ENCODE data around the gene MED12. TPM values are rescaled to one million over a fixed set of nuclear protein-coding genes. Genes with fewer than 3 reads are reported as not detected.
A peak's percentile ranks its signal among the peaks of the same experiment; 100 is the strongest.

The MED12 gene
- total and polyA plus RNA-seq, 2 donors (not counting 1 experiment from before 2014, with no cell fraction given) = 34.1 to 123 TPM

GRCh38 chrX:71102292-71102691, 16.1 kb upstream of the MED12 start:
- peak overlapping the region; percentile 90 for H3K27ac Mint-ChIP-seq
- no peak overlapping the region for H3K4me3 Mint-ChIP-seq
- CTCF ChIA-PET = interaction anchor here (1.0 to 5.2 kb wide), 4 partner anchors 9 to 75 kb away, joined by 3 to 78 read pairs (median 28); partner anchors contain the start of genes IL2RG and MED12
- no peaks in the 10 kb centered on the region for H4K20me1 ChIP-seq (ENCODE audit: control insufficient read depth, insufficient read depth, low read length, poor library complexity, severe bottlenecking)
- DNase-seq = no peak
- POLR2A ChIA-PET = interaction anchor here (0.5 to 3.8 kb wide), 4 partner anchors 10 to 169 kb away, joined by 4 to 29 read pairs (median 10); partner anchors contain the start of genes IL2RG and MED12
- no peak for ATAC-seq (ENCODE audit: low read depth)
- no peaks in the 10 kb centered on the region for H3K9me3 Mint-ChIP-seq (ENCODE audit: insufficient read depth)
- no peaks in the 10 kb centered on the region for H3K27me3 ChIP-seq (replicated peaks in 1 of 4; ENCODE audit: control extremely low read depth in 1 of 4, control insufficient read depth in 3 of 4, insufficient read depth in 4 of 4, low read length in 3 of 4)
- TF ChIP-seq CTCF (IDR thresholded peaks at IDR 0.05) (no peak), EZH2 (IDR thresholded peaks at IDR 0.05; ENCODE audit: borderline replicate concordance, insufficient read depth, low read depth, low read length, poor library complexity, severe bottlenecking) (no peak)
- H3K27me3 Mint-ChIP-seq = no peaks in the 10 kb centered on the region
- H3K79me2 ChIP-seq (ENCODE audit: control insufficient read depth, insufficient read depth, low read length) = peaks cover 4% of the 10 kb centered on the region
- peak overlapping the region in 1 of 2 donors; percentile 46 for H3K27ac ChIP-seq (ENCODE audit: low read length in 2 of 2)
- H3K4me1 ChIP-seq (ENCODE audit: control insufficient read depth in 2 of 2, insufficient read depth in 2 of 2, low read length in 2 of 2) = peaks cover 44 to 55% of the 10 kb centered on the region in 2 donors
- peaks cover 0 to 3% of the 10 kb centered on the region in 2 experiments for H3K36me3 ChIP-seq (replicated peaks in 1 of 2; ENCODE audit: control extremely low read depth in 1 of 2, control insufficient read depth in 1 of 2, extremely low read depth in 1 of 2, insufficient read depth in 2 of 2, low read length in 1 of 2)
- H2AFZ ChIP-seq (ENCODE audit: insufficient read depth, low read depth, low read length, poor library complexity, severe bottlenecking) = no peak overlapping the region
- 100% methylated on average over 1 of the region's 3 CpGs for WGBS (ENCODE audit: insufficient coverage)
- intact Hi-C loops (cut with micrococcal nuclease) = loop anchor here (2.0 kb wide), 1 partner anchor 17 kb away; the partner anchor contains the start of gene MED12
- no peaks in the 10 kb centered on the region for H3K9me3 ChIP-seq (ENCODE audit: control extremely low read depth in 1 of 3, control insufficient read depth in 2 of 3, insufficient read depth in 1 of 3, low read length in 2 of 3)
- H3K4me1 Mint-ChIP-seq = peaks cover 56% of the 10 kb centered on the region
- no peak overlapping the region for H3K4me3 ChIP-seq (ENCODE audit: control extremely low read depth in 1 of 5, extremely low read depth in 1 of 5, insufficient read depth in 1 of 5, low read depth in 2 of 5, low read length in 4 of 5)
- H3K4me2 ChIP-seq (replicated peaks; ENCODE audit: low read depth, low read length, poor library complexity, severe bottlenecking) = no peak overlapping the region
- no peak overlapping the region for H3K9ac ChIP-seq (ENCODE audit: low read length)

Measured in B cell (primary cell).